GM23338 (cell line): ENCODE data around the gene CDH18. TPM values are rescaled to one million over a fixed set of nuclear protein-coding genes. Genes with fewer than 3 reads are reported as not detected.

Experiments
- ATAC-seq: fragments of 200-7000 bp; cut with Tn5 transposase; 3 replicates; pipeline ENCODE4 v1.9.1; 2020
- DNase-seq: peaks from one replicate; pipeline ENCODE4 v3.0.0-alpha.2; 2015; ENCODE audit warnings: low spot score
- H2AFZ ChIP-seq: fragments of 200-600 bp; sonication (generic); 2 replicates; pipeline ENCODE4 v1.8.0; 2016; ENCODE audit warnings: antibody characterized with exemption, mild to moderate bottlenecking, moderate library complexity
- H3F3A ChIP-seq: fragments of 200-600 bp; sonication (generic); replicated peaks from 2 replicates; pipeline ENCODE4 v1.8.0; 2017; ENCODE audit warnings: antibody characterized with exemption, mixed run types, low read depth
- H3K27ac ChIP-seq: fragments of 200-600 bp; sonication (generic); 2 replicates; pipeline ENCODE4 v1.6.1; 2016; ENCODE audit warnings: low read depth
- H3K27me3 ChIP-seq: fragments of 200-600 bp; sonication (generic); 2 replicates; pipeline ENCODE4 v1.8.0; 2016; ENCODE audit warnings: mild to moderate bottlenecking, mixed run types, moderate library complexity; ENCODE audit not compliant: insufficient read depth
- H3K36me3 ChIP-seq: fragments of 200-600 bp; sonication (generic); 2 replicates; pipeline ENCODE4 v1.8.0; 2016; ENCODE audit warnings: mild to moderate bottlenecking; ENCODE audit not compliant: insufficient read depth
- H3K4me1 ChIP-seq: fragments of 200-600 bp; sonication (generic); 2 replicates; pipeline ENCODE4 v1.8.0; 2016; ENCODE audit warnings: mild to moderate bottlenecking, moderate library complexity; ENCODE audit not compliant: insufficient read depth
- H3K4me2 ChIP-seq: fragments of 200-600 bp; sonication (generic); 2 replicates; pipeline ENCODE4 v1.7.1; 2017; ENCODE audit warnings: mixed run types
- H3K4me3 ChIP-seq: fragments of 200-600 bp; sonication (generic); 2 replicates; pipeline ENCODE4 v1.6.1; 2016; ENCODE audit warnings: mixed run types
- H3K79me2 ChIP-seq: fragments of 200-600 bp; sonication (generic); replicated peaks from 2 replicates; pipeline ENCODE4 v1.8.0; 2017; ENCODE audit warnings: mild to moderate bottlenecking; ENCODE audit not compliant: insufficient read depth
- H3K9me2 ChIP-seq: fragments of 200-600 bp; sonication (generic); 2 replicates; pipeline ENCODE4 v1.8.0; 2017; ENCODE audit not compliant: insufficient read depth
- H4K20me1 ChIP-seq: fragments of 200-600 bp; sonication (generic); replicated peaks from 2 replicates; pipeline ENCODE4 v1.8.0; 2017; ENCODE audit warnings: mild to moderate bottlenecking; ENCODE audit not compliant: insufficient read depth
- H3K27ac Mint-ChIP-seq: 2 replicates; pipeline ENCODE4 v1.8.0; 2020; ENCODE audit warnings: inconsistent platforms, mild to moderate bottlenecking, moderate library complexity, mixed read lengths
- H3K27me3 Mint-ChIP-seq: 3 replicates; pipeline ENCODE4 v1.8.0; 2022; ENCODE audit warnings: low read depth, mild to moderate bottlenecking, moderate library complexity, mixed read lengths, inconsistent platforms; ENCODE audit not compliant: insufficient read depth, poor library complexity
- H3K36me3 Mint-ChIP-seq: 3 replicates; pipeline ENCODE4 v1.8.0; 2021; ENCODE audit warnings: low read depth, mild to moderate bottlenecking, inconsistent platforms, moderate library complexity, mixed read lengths
- H3K4me1 Mint-ChIP-seq: 3 replicates; pipeline ENCODE4 v1.8.0; 2020; ENCODE audit warnings: mild to moderate bottlenecking, inconsistent platforms, mixed read lengths
- H3K4me3 Mint-ChIP-seq: 3 replicates; pipeline ENCODE4 v1.8.0; 2021; ENCODE audit warnings: moderate library complexity, mild to moderate bottlenecking, inconsistent platforms, mixed read lengths
- H3K9me3 Mint-ChIP-seq: 3 replicates; pipeline ENCODE4 v1.8.0; 2020; ENCODE audit warnings: moderate library complexity, mild to moderate bottlenecking, inconsistent platforms, mixed read lengths
- CREB1 ChIP-seq: fragments of 250-450 bp; sonication (Bioruptor Pico); IDR thresholded peaks from 2 replicates; pipeline ENCODE4 v1.5.0; 2020; ENCODE audit warnings: low read depth, mild to moderate bottlenecking, moderate library complexity
- ETS1 ChIP-seq: IDR thresholded peaks from 2 replicates; pipeline ENCODE4 v1.6.1; 2016; ENCODE audit warnings: antibody characterized with exemption
- JUNB ChIP-seq: IDR thresholded peaks from one replicate; pipeline ENCODE4 v1.6.1; 2016; ENCODE audit warnings: antibody characterized with exemption; ENCODE audit not compliant: unreplicated experiment
- POLR2AphosphoS5 ChIP-seq: IDR thresholded peaks from 2 replicates; pipeline ENCODE4 v1.6.1; 2016; ENCODE audit warnings: antibody characterized with exemption, low read depth
- STAT1 ChIP-seq: IDR thresholded peaks from one replicate; pipeline ENCODE4 v1.6.1; 2016; ENCODE audit warnings: antibody characterized with exemption; ENCODE audit not compliant: unreplicated experiment
- ZNF114 ChIP-seq: fragments of 250-450 bp; sonication (Bioruptor Pico); IDR thresholded peaks from 2 replicates; pipeline ENCODE4 v1.5.0; 2020; ENCODE audit warnings: mild to moderate bottlenecking, moderate library complexity
- ZNF331 ChIP-seq: fragments of 250-450 bp; sonication (Bioruptor Pico); IDR thresholded peaks from 2 replicates; pipeline ENCODE4 v1.5.0; 2020; ENCODE audit warnings: low read depth, mild to moderate bottlenecking, moderate library complexity
- ZNF462 ChIP-seq: fragments of 250-450 bp; sonication (Bioruptor Pico); IDR thresholded peaks from 2 replicates; pipeline ENCODE4 v1.5.0; 2020; ENCODE audit warnings: mild to moderate bottlenecking, moderate library complexity
- polyA plus RNA-seq: library from polyadenylated mRNA; unstranded; fragments of >200 nt; fragmentation: Nextera tagmentation; extraction: Ambion mirVana; gene quantifications from 2 replicates; pipeline ENCODE4 v1.2.1, GENCODE V29; 2016
- total RNA-seq: library from RNA; depleted of rRNA; stranded (reverse); fragments of >200 nt; shearing (Covaris generic); gene quantifications from 2 replicates; pipeline ENCODE4 v1.2.3, GENCODE V29; 2014

The CDH18 gene
- total and polyA plus RNA-seq, 2 experiments from 2014 or later = 1.3 TPM; not detected in 1

DNA sequence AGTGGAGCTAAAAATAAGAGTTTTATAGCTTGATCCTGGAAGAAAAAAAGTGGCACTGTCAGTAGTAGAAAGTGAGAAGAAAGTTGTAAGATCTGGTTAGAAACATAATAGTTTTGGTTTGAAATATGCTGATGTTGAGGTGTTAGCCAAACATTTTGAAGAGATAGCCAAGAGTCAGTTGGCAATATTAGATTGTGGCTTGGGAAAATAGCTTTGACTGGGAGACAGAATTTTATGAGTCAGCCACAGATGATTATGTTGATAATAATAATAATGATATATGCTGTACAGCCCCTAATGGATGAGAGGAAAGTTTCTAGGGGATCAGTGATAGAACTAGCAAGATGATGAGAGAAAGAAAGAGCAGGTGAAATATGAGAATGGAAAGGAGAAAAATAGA is 12.4 kb upstream of the CDH18 start:
- H3K4me1 ChIP-seq = no peaks in the 10 kb centered on the region
- DNase-seq (no peak), ATAC-seq (no peak)
- H3K4me2 ChIP-seq = no peak overlapping the region
- H3K79me2 ChIP-seq = no peaks in the 10 kb centered on the region
- no peaks in the 10 kb centered on the region for H3K27me3 Mint-ChIP-seq
- no peaks in the 10 kb centered on the region for H3K27me3 ChIP-seq
- H3K27ac Mint-ChIP-seq = no peak overlapping the region
- H3K36me3 Mint-ChIP-seq = no peaks in the 10 kb centered on the region
- H3K4me3 Mint-ChIP-seq = no peak overlapping the region
- no peaks in the 10 kb centered on the region for H3K36me3 ChIP-seq
- TF ChIP-seq ZNF462 (CRISPR knock-in tag) (no peak), STAT1 (no peak), ZNF114 (CRISPR knock-in tag) (no peak), ZNF331 (CRISPR knock-in tag) (no peak), JUNB (no peak), CREB1 (CRISPR knock-in tag) (no peak), POLR2AphosphoS5 (no peak), ETS1 (no peak)
- no peaks in the 10 kb centered on the region for H3K9me2 ChIP-seq
- H3F3A ChIP-seq = no peaks in the 10 kb centered on the region
- H2AFZ ChIP-seq = no peak overlapping the region
- no peak overlapping the region for H3K4me3 ChIP-seq
- H3K4me1 Mint-ChIP-seq = no peaks in the 10 kb centered on the region
- H4K20me1 ChIP-seq = no peaks in the 10 kb centered on the region
- H3K9me3 Mint-ChIP-seq = no peaks in the 10 kb centered on the region
- no peak overlapping the region for H3K27ac ChIP-seq
